Peyer's patch (tissue), 4 donors: Measurements from ENCODE around the gene PAQR6. TPM values are rescaled to one million over a fixed set of nuclear protein-coding genes. Genes with fewer than 3 reads are reported as not detected.

Experiments used
- DNase-seq, 3 donors: peaks; one replicate each; pipeline ENCODE4 v3.0.0-alpha.2; 2017 to 2019
- H3K27ac ChIP-seq, 4 donors: fragments of 200-600 bp; sonication (generic); one replicate each; pipeline ENCODE4 v1.5.1; 2016 to 2019
- H3K27me3 ChIP-seq, 2 donors: fragments of 200-600 bp; sonication (generic); one replicate each; pipeline ENCODE4 v1.5.1; 2019
- H3K36me3 ChIP-seq, 3 donors: fragments of 200-600 bp; sonication (generic); one replicate each; pipeline ENCODE4 v1.5.1; 2016 to 2019
- H3K4me1 ChIP-seq, 4 donors: fragments of 200-600 bp; sonication (generic); one replicate each; pipeline ENCODE4 v1.5.1; 2016 to 2019
- H3K4me3 ChIP-seq, 4 donors: fragments of 200-600 bp; sonication (generic); 1 replicate in 3 of 4; 2 replicates in 1 of 4; pipeline ENCODE4 v1.5.1; 2016 to 2019; ENCODE audit warnings: mild to moderate bottlenecking in 1 of 4
- H3K9me3 ChIP-seq, 4 donors: fragments of 200-600 bp; sonication (generic); one replicate each; pipeline ENCODE4 v1.5.1; 2016 to 2019; ENCODE audit warnings: mild to moderate bottlenecking in 1 of 4
- POLR2A ChIP-seq, 2 donors: fragments of 450-650 bp; IDR thresholded peaks; one replicate each; pipeline ENCODE4 v1.5.1; 2017; ENCODE audit warnings: antibody characterized with exemption in 2 of 2, mild to moderate bottlenecking in 2 of 2, moderate library complexity in 2 of 2
- total RNA-seq, 4 donors: library from RNA; depleted of rRNA; stranded (reverse); fragments of >200 nt; gene quantifications; one replicate each; pipeline ENCODE4 v1.1.0, GENCODE V29; 2016
- TF ChIP-seq, protein P1 (sequence below), 6 experiments: fragments of 450-650 bp in 4 of 6; fragments of 200-600 bp in 2 of 6; sonication (generic) in 1 of 6; IDR thresholded peaks; one replicate each; pipeline ENCODE4 v1.5.1; 2017 to 2019; ENCODE audit warnings: antibody characterized with exemption in 6 of 6, mild to moderate bottlenecking in 3 of 6, moderate library complexity in 1 of 6

The PAQR6 gene
- total RNA-seq, 4 donors from 2014 or later, result 0.70 to 7.4 (median 4.1) TPM

DNA sequence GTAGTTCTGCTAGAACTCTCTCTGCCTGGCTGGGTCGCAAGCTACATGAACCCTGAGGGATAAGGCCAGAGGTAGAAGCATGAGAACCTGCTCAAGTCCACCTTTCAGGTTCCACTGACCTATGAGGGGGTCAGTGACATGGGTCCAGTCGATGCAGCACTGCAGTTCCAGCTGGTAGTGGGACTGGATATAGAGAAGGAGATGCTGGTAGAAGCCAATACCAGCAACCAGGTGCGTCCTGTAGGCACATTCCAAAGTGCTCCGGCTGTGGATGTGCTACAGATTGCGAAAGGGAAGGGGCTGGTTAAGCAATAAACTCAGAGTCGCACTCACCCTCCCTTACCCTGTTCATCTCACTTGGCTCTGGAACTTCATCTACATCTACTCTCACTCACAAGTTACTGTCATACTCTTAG lies 29.1 kb upstream of the PAQR6 start:
- H3K4me3 ChIP-seq, result no peak overlapping the region
- H3K9me3 ChIP-seq, result no peaks in the 10 kb centered on the region
- no peak for DNase-seq
- peaks cover 0 to 71% (median 0%) of the 10 kb centered on the region in 3 donors for H3K36me3 ChIP-seq
- H3K27ac ChIP-seq, result no peak overlapping the region
- peaks cover 0 to 20% (median 4%) of the 10 kb centered on the region in 4 donors for H3K4me1 ChIP-seq
- no peaks in the 10 kb centered on the region for H3K27me3 ChIP-seq
- TF ChIP-seq, protein P1, sequence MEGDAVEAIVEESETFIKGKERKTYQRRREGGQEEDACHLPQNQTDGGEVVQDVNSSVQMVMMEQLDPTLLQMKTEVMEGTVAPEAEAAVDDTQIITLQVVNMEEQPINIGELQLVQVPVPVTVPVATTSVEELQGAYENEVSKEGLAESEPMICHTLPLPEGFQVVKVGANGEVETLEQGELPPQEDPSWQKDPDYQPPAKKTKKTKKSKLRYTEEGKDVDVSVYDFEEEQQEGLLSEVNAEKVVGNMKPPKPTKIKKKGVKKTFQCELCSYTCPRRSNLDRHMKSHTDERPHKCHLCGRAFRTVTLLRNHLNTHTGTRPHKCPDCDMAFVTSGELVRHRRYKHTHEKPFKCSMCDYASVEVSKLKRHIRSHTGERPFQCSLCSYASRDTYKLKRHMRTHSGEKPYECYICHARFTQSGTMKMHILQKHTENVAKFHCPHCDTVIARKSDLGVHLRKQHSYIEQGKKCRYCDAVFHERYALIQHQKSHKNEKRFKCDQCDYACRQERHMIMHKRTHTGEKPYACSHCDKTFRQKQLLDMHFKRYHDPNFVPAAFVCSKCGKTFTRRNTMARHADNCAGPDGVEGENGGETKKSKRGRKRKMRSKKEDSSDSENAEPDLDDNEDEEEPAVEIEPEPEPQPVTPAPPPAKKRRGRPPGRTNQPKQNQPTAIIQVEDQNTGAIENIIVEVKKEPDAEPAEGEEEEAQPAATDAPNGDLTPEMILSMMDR (IDR thresholded peaks at IDR 0.05), result no peak
- TF ChIP-seq POLR2A (IDR thresholded peaks at IDR 0.05), result no peak

DNA sequence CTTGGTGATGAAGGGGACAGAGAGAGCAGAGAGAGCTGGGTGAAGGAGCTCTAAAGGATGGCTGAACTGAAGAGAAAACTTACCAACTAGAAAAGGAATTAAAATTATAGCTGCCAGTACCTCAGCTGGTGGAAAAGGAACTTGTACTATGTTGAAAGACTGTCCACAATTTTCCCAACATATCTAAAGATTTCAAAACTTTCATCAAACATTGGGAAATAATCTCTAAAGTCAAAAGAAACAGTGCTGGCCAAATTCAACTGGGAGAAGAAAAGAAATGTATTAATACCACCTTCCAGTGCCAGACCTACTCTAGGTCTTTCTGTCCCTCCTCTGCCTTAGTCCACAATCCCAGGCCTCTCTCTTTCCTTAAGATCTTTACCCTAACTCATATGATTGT lies 28.7 kb upstream of the PAQR6 start:
- peaks cover 0 to 75% (median 0%) of the 10 kb centered on the region in 3 donors for H3K36me3 ChIP-seq
- no peak overlapping the region for H3K27ac ChIP-seq
- H3K27me3 ChIP-seq, result no peaks in the 10 kb centered on the region
- no peak for DNase-seq
- no peaks in the 10 kb centered on the region for H3K9me3 ChIP-seq
- TF ChIP-seq, protein P1 (IDR thresholded peaks at IDR 0.05), result no peak
- no peak for TF ChIP-seq POLR2A (IDR thresholded peaks at IDR 0.05)
- H3K4me1 ChIP-seq, result peaks cover 0 to 15% (median 2%) of the 10 kb centered on the region in 4 donors
- no peak overlapping the region for H3K4me3 ChIP-seq

DNA sequence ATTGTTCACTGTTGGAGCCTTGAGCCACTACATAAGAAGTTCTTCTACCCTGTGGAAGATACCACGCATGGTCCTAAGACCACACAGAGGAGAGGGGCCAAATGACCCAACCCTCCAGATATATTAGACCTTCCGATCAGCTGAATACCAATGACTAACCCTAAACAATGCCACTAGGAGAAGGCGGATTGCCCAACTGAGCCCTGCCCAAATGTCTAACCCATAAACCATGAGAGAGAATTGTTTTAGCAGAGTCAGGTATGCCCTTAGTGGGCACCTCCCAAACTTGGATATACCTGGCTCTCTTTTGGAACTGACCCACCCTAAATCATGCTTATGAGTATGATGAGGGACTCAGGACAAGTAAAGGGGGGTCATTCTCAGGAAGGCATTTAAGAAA lies 22.5 kb upstream of the PAQR6 start:
- DNase-seq, result no peak
- H3K4me3 ChIP-seq, result no peak overlapping the region
- H3K9me3 ChIP-seq, result no peaks in the 10 kb centered on the region
- peaks cover 0 to 99% (median 5%) of the 10 kb centered on the region in 3 donors for H3K36me3 ChIP-seq
- H3K27me3 ChIP-seq, result no peaks in the 10 kb centered on the region
- H3K4me1 ChIP-seq, result no peaks in the 10 kb centered on the region
- H3K27ac ChIP-seq, result no peak overlapping the region
- TF ChIP-seq POLR2A (IDR thresholded peaks at IDR 0.05), result no peak
- TF ChIP-seq, protein P1 (IDR thresholded peaks at IDR 0.05), result no peak

DNA sequence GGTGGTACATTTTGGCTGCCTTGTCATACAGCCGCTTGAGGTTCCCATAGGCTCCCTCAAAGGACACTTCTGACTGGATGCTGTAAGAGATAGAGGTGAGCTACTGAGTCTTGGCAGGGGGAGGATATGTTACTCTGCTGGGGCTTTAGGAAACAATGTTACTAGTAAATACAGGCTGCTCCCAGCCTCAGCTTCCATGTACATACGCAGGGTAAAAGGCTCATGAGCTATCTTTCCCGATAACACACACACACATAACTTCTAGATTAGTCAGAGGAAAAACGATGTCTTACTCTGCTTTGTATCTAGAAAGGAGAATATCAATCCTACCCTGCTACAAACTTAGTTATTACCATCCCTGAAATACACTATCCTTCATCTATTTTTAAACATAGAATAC lies 20.5 kb upstream of the PAQR6 start:
- no peaks in the 10 kb centered on the region for H3K4me1 ChIP-seq
- no peak overlapping the region for H3K27ac ChIP-seq
- no peak for TF ChIP-seq POLR2A (IDR thresholded peaks at IDR 0.05)
- TF ChIP-seq, protein P1 (IDR thresholded peaks at IDR 0.05), result no peak
- DNase-seq, result no peak
- peaks cover 0 to 97% (median 5%) of the 10 kb centered on the region in 3 donors for H3K36me3 ChIP-seq
- H3K9me3 ChIP-seq, result no peaks in the 10 kb centered on the region
- H3K27me3 ChIP-seq, result no peaks in the 10 kb centered on the region
- H3K4me3 ChIP-seq, result no peak overlapping the region

DNA sequence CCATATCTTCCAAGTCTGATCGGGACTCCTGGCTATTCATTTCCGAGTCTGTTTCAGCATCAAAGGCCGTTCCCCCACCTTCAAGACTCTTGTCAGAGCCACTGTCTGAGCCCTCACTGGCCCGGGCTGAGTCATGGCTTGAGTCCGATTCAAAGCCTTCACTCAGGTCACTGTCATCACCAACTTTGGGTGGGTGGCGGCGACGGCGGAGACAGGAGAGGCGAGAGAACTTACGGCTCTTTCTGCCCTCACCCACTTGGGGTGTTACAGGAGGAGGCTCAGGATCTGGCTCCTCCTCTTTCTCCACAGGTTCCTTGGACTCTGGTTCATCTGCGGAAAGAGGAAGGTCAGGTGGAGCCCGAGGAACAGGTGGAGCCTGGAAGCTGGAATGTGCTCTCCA lies 18.2 kb upstream of the PAQR6 start:
- Histone ChIP-seq H3K9me3 (no peaks in the 10 kb centered on the region), H3K27ac (no peak overlapping the region), H3K36me3 (peaks cover 0 to 98% (median 5%) of the 10 kb centered on the region in 3 donors), H3K4me3 (no peak overlapping the region), H3K27me3 (no peaks in the 10 kb centered on the region), H3K4me1 (no peaks in the 10 kb centered on the region)
- DNase-seq, result no peak
- TF ChIP-seq POLR2A (IDR thresholded peaks at IDR 0.05), result no peak
- TF ChIP-seq, protein P1 (IDR thresholded peaks at IDR 0.05), result no peak

DNA sequence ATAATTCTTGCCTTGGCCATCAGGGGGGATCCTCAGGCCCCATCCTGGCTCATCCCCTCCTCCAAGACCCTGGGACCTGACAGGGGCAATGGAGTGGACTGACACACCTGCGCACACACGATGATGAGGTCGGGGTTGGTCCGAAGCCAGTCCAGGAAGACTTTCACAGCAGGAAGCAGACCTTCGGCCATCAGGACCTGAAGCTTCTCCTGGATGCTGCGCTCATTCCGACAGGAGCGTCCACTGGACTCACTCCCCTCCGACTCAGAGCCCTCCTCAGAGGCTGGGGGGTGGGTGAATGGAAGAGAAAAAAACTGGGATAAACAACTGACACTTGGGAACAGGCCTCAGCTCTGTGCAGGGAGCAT lies 15.4 kb upstream of the PAQR6 start:
- Histone ChIP-seq H3K36me3 (peaks cover 0 to 98% (median 5%) of the 10 kb centered on the region in 3 donors), H3K27me3 (no peaks in the 10 kb centered on the region), H3K9me3 (no peaks in the 10 kb centered on the region), H3K4me3 (no peak overlapping the region), H3K27ac (no peak overlapping the region), H3K4me1 (no peaks in the 10 kb centered on the region)
- no peak for DNase-seq
- no peak for TF ChIP-seq POLR2A (IDR thresholded peaks at IDR 0.05)
- TF ChIP-seq, protein P1 (IDR thresholded peaks at IDR 0.05), result no peak
